ENCODE measurements around the gene SOAT2.
"Not testable (repeated sequence)": the region's sequence is repeated elsewhere in the genome, so short reads cannot be mapped to it uniquely, and the experiment has no call there.

The SOAT2 gene

GRCh38 chr12:53145383-53146260 is 42.3 kb downstream of the SOAT2 start:
- no peak for DNase-seq (ENCODE audit: low read depth in 3 of 3, low spot score in 1 of 3)

DNA sequence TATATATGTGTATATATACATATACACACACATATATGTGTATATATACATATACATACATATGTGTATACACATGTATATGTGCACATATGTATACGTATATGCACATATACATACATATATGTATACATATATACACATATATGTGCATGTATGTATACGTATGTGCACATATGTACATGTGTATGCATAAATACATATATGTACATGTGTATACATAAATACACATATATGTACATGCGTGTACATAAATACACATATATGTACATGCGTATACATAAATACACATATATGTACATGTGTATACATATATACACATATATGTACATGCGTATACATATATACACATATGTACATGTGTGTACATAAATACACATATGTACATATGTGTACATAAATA is 43.9 kb downstream of the SOAT2 start:
- no peak for DNase-seq (ENCODE audit: low read depth in 3 of 3, low spot score in 1 of 3)

- no peak for DNase-seq (ENCODE audit: low read depth in 3 of 3, low spot score in 1 of 3)
Measured at GRCh38 chr12:53147653-53148052, 44.4 kb downstream of the SOAT2 start.

DNA sequence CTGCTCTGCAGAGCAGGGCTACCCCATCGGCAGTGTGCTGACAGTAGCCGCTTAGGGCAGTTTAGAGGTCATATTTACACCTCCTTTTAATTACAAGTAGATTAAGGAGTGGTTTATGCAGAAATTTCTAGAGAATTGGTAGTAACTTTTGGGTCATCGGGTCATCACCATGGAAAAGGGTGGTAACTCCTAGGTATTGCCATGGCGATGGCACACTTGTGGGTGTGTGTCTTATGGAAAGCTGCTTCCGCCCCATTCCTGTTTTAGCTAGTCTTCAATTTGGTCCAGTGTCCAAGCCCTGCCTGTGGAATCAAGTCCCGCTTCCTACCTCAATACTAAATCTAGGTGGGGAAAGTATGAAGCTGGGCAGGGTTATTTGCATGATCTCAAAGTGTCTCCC is 47.8 kb downstream of the SOAT2 start:
- no peak for DNase-seq (ENCODE audit: low read depth in 3 of 3, low spot score in 1 of 3)

DNA sequence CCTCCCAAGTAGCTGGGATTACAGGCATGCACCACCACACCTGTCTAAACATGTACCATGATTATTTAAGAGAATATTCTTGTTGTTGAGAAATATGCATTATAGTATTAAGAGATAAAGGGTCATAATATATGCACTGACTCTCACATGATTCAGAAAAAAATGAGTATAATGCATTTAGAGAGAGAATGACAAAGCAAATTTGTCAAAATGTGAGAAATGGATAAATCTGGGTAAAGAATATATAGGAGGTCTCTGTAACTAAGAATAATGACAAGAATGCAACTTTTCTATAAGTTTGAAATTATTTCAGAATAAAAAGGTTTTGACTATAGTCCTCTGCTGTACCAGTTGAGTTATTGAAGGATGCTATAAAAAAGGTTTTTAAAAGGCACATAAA is 49.1 kb downstream of the SOAT2 start:
- no peak for DNase-seq (ENCODE audit: low read depth in 3 of 3, low spot score in 1 of 3)

DNA sequence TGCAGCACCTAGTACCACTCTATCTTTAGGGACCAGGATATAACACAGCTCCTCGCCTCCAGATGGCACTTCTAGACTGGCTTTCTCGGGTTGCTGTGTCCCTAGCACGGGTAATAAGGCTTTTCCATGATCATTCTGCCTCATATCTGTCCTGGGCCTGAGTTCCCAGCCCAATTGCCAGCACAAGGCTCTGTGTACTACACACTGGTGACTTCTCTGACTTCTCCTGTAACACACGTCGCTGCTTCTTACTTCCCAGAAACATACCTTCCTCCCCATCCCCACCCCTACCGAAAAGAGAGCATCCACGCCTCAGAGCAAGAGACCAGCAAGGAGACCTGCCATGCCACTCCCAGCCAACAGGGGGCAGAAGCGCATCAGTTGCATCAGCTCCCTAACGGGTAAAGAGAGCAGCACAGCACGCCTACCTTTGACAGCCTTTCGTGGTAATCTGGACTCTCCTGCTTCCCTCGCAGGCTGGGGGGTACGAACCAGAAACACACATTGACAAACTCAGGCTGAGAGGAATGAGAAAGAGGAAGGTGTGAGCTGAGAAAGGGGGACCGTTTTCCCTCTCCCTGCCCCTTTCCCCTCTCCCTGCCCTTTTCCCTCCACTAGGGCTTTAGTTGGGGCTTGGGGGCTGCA is 56.0 kb downstream of the SOAT2 start:
- peak; percentile 74 to 85 (median 78) for DNase-seq (ENCODE audit: low read depth in 3 of 3, low spot score in 1 of 3)

GRCh38 chr12:53160000-53160399 is 56.7 kb downstream of the SOAT2 start:
- DNase-seq (ENCODE audit: low read depth in 3 of 3, low spot score in 1 of 3), result no peak

DNA sequence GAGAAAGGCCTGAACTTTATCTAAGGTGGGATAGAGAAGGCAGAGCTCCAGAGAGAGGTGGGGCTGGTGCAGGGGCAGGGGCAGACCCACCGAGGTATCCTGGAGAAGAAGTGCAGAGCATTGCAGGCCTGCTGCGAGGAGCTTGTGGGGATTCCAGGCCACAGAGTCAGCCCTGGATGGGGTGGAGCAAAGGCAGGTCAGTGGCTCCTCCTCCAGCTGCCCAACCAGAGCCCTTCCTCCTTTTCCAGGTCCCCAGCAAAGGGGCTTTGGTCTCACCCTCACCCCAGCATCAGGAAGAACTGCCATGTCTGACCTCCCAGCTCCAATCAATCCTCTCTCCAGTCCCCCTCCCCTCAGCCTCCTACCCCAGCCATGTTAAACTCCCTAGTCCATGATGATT is 57.4 kb downstream of the SOAT2 start:
- no peak for DNase-seq (ENCODE audit: low read depth in 3 of 3, low spot score in 1 of 3)

- no peak for DNase-seq (ENCODE audit: low read depth in 3 of 3, low spot score in 1 of 3)
Measured at GRCh38 chr12:53161119-53161911, 58.0 kb downstream of the SOAT2 start.

- not testable (repeated sequence) for DNase-seq (ENCODE audit: low read depth in 3 of 3, low spot score in 1 of 3)
Measured at GRCh38 chr12:53163008-53163407, 59.7 kb downstream of the SOAT2 start.

- no peak for DNase-seq (ENCODE audit: low read depth in 3 of 3, low spot score in 1 of 3)
Measured at GRCh38 chr12:53166837-53167236, 63.6 kb downstream of the SOAT2 start.

GRCh38 chr12:53169644-53170043 is 66.4 kb downstream of the SOAT2 start:
- no peak for DNase-seq (ENCODE audit: low read depth in 3 of 3, low spot score in 1 of 3)

- DNase-seq (ENCODE audit: low read depth in 3 of 3, low spot score in 1 of 3), result no peak
Measured at GRCh38 chr12:53170215-53170614, 66.9 kb downstream of the SOAT2 start.

GRCh38 chr12:53170876-53171724 is 67.8 kb downstream of the SOAT2 start:
- DNase-seq (ENCODE audit: low read depth in 3 of 3, low spot score in 1 of 3), result no peak

DNA sequence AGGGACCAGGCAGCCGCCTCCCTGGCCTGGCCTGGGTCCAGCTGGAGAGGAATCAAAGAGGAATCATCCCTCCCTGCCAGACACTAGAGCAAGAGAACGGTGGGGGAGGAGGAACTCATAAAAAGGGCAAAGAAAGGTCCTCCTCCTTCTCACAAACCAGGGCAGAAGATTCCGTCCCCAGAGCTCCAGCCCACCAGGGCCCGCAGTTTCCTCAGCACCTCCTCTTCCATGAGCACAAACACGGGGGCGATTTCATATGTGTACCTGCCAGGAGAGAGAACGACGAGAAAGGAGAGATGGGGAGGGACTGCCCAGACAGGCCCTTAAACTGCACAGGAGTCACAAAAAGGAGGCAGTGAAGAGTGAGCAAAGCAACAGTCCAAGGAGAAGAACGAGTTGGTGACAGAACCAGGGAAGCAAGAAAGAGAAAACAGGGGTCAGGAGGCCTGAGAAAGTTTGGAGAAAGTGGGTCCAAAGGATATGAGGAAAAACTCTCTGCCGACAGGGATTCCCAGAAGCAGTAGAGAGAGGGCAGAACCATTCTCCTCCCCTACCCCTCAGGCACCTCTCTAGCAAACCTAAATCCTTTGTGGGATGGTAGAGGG is 68.5 kb downstream of the SOAT2 start:
- DNase-seq (ENCODE audit: low read depth in 3 of 3, low spot score in 1 of 3), result no peak

GRCh38 chr12:53172352-53172751 is 69.1 kb downstream of the SOAT2 start:
- DNase-seq (ENCODE audit: low read depth in 3 of 3, low spot score in 1 of 3), result no peak

GRCh38 chr12:53173085-53173715 is 69.9 kb downstream of the SOAT2 start:
- DNase-seq (ENCODE audit: low read depth in 3 of 3, low spot score in 1 of 3), result no peak
